HG03571 (cell line): Measurements from ENCODE around the gene LRRC53.

ENCODE experiments used
- ATAC-seq: cut with Tn5 transposase; IDR thresholded peaks from one replicate; pipeline ENCODE4 v1.9.1; 2021; ENCODE audit not compliant: unreplicated experiment

The LRRC53 gene

GRCh38 chr1:74504125-74504932, 8.1 kb downstream of the LRRC53 start:
- no peak for ATAC-seq

- no peak for ATAC-seq
These were observed 9.6 kb downstream of the LRRC53 start for GRCh38 chr1:74502858-74503257.

- no peak for ATAC-seq
These were observed 10.0 kb downstream of the LRRC53 start for GRCh38 chr1:74502432-74502831.

GRCh38 chr1:74498901-74499300, 13.5 kb downstream of the LRRC53 start:
- ATAC-seq: no peak

GRCh38 chr1:74496669-74497068, 15.7 kb downstream of the LRRC53 start:
- no peak for ATAC-seq

- ATAC-seq: no peak
These were observed 26.4 kb downstream of the LRRC53 start for GRCh38 chr1:74486036-74486435.

GRCh38 chr1:74485622-74486021, 26.8 kb downstream of the LRRC53 start:
- no peak for ATAC-seq

- ATAC-seq: no peak
These were observed 30.8 kb downstream of the LRRC53 start for GRCh38 chr1:74481607-74482006.

- ATAC-seq: no peak
These were observed 32.3 kb downstream of the LRRC53 start for GRCh38 chr1:74480068-74480467.

- no peak for ATAC-seq
These were observed 33.4 kb downstream of the LRRC53 start for GRCh38 chr1:74478979-74479378.

- no peak for ATAC-seq
These were observed 37.8 kb downstream of the LRRC53 start for GRCh38 chr1:74474585-74474984.

- no peak for ATAC-seq
These were observed 40.9 kb downstream of the LRRC53 start for GRCh38 chr1:74471470-74471869.

GRCh38 chr1:74470936-74471335, 41.5 kb downstream of the LRRC53 start:
- no peak for ATAC-seq

- no peak for ATAC-seq
These were observed 42.2 kb downstream of the LRRC53 start for GRCh38 chr1:74470251-74470650.

GRCh38 chr1:74468982-74469603, 43.3 kb downstream of the LRRC53 start:
- no peak for ATAC-seq

- no peak for ATAC-seq
These were observed 44.5 kb downstream of the LRRC53 start for GRCh38 chr1:74467786-74468377.

GRCh38 chr1:74465193-74465681, 47.2 kb downstream of the LRRC53 start:
- no peak for ATAC-seq

- no peak for ATAC-seq
These were observed 48.4 kb downstream of the LRRC53 start for GRCh38 chr1:74464037-74464436.

- peak; percentile 54 for ATAC-seq
These were observed 49.0 kb downstream of the LRRC53 start for GRCh38 chr1:74463333-74463988.

GRCh38 chr1:74457253-74457652, 55.2 kb downstream of the LRRC53 start:
- no peak for ATAC-seq

- no peak for ATAC-seq
These were observed 57.0 kb downstream of the LRRC53 start for GRCh38 chr1:74455390-74455789.
